ENCODE data around the gene CEACAM16. TPM values are rescaled to one million over a fixed set of nuclear protein-coding genes. Genes with fewer than 3 reads are reported as not detected.

The CEACAM16 gene
- total RNA-seq, 2 donors from 2014 or later, result not detected

DNA sequence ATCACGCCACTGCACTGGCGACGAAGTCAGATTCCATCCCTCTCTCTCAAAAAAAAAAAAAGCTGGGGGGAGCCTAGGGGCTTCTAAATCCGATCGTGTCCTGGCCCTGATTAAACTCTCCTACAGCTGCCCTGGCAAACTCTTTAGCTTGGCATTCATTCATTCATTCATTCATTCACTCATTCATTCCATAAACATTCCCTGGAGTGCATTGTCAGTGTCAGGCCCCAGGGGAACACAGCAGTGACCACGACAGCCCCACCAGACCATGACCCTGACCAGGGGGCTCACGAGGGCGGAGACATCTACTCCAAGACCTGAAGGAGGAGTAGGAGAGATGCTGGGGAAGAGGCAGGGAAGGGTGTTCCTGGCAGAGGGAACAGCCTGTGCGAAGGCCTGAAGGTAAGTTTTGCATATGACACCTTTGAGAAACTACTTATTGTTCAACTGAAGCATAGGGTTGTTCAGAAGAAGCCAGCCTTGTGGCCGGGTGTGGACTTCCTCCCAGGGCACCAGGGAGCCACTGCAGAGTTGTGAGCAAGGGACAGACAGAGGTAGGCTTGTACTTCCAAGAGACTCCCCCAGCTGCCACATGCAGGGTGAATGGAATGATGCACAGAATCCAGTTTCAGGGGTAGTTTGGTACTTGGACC, 24.5 kb downstream of the CEACAM16 start:
- Histone ChIP-seq H3K36me3 (ENCODE audit: control insufficient read depth, insufficient read depth, low read length) (no peaks in the 10 kb centered on the region), H3K27me3 (ENCODE audit: control insufficient read depth, insufficient read depth, low read length, poor library complexity, severe bottlenecking) (no peaks in the 10 kb centered on the region), H3K9ac (ENCODE audit: extremely low read depth, low read length, poor library complexity, severe bottlenecking) (no peak overlapping the region), H3K4me1 (ENCODE audit: control insufficient read depth, insufficient read depth, low read length) (peaks cover 2% of the 10 kb centered on the region), H3K4me3 (ENCODE audit: low read length) (no peak overlapping the region), H3K9me3 (ENCODE audit: control insufficient read depth, low read length) (no peaks in the 10 kb centered on the region), H3K27ac (ENCODE audit: low read depth, low read length) (no peak overlapping the region)
- H3K4me1 Mint-ChIP-seq, result peaks cover 2% of the 10 kb centered on the region
- no peaks in the 10 kb centered on the region for H3K9me3 Mint-ChIP-seq
- peaks cover 5% of the 10 kb centered on the region for H3K27me3 Mint-ChIP-seq (ENCODE audit: insufficient read depth)
- H3K4me3 Mint-ChIP-seq, result no peak overlapping the region
- WGBS, 2 experiments (ENCODE audit: insufficient coverage in 1 of 2, insufficient read length in 1 of 2), result 77 to 82% methylated on average over 9 to 10 of the region's 10 CpGs
- no peak overlapping the region for H3K27ac Mint-ChIP-seq
- TF ChIP-seq CTCF (conservative IDR thresholded peaks at IDR 0.05), result no peak
- no peaks in the 10 kb centered on the region for H3K36me3 Mint-ChIP-seq (ENCODE audit: low read depth)
- DNase-seq, result no peak

GRCh38 chr19:44723952-44724319, 25.0 kb downstream of the CEACAM16 start:
- Mint-ChIP-seq H3K4me3 (no peak overlapping the region), H3K27me3 (ENCODE audit: insufficient read depth) (peaks cover 7% of the 10 kb centered on the region), H3K9me3 (no peaks in the 10 kb centered on the region), H3K4me1 (no peaks in the 10 kb centered on the region), H3K27ac (no peak overlapping the region), H3K36me3 (ENCODE audit: low read depth) (no peaks in the 10 kb centered on the region)
- Histone ChIP-seq H3K36me3 (ENCODE audit: control insufficient read depth, insufficient read depth, low read length) (no peaks in the 10 kb centered on the region), H3K9me3 (ENCODE audit: control insufficient read depth, low read length) (no peaks in the 10 kb centered on the region), H3K27me3 (ENCODE audit: control insufficient read depth, insufficient read depth, low read length, poor library complexity, severe bottlenecking) (no peaks in the 10 kb centered on the region), H3K9ac (ENCODE audit: extremely low read depth, low read length, poor library complexity, severe bottlenecking) (no peak overlapping the region), H3K4me3 (ENCODE audit: low read length) (no peak overlapping the region), H3K4me1 (ENCODE audit: control insufficient read depth, insufficient read depth, low read length) (no peaks in the 10 kb centered on the region), H3K27ac (ENCODE audit: low read depth, low read length) (no peak overlapping the region)
- peak; percentile 97 for DNase-seq
- WGBS, 2 experiments (ENCODE audit: insufficient coverage in 1 of 2, insufficient read length in 1 of 2), result 27 to 35% methylated on average over 4 to 7 of the region's 7 CpGs
- TF ChIP-seq CTCF (conservative IDR thresholded peaks at IDR 0.05), result peak; percentile 99

DNA sequence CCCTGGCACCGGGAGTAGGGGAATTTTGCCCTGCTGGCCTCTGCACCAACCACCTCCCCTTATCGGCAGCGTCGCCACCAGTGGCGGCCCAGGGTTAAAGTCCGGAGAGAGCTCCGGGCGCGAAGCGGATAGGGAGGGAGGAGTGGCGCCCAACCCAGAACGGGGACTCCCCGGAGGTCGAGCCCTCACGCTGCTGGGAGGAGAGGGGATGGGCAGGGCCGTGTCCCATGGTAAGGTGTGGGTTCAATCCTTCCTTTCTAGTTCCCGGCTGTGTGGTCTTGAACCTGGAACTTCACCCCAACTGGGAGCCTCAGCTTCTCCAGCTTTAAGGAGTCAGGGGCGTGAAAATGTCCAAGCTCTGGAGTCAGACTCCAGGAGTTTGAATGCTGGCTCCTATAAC, 26.3 kb downstream of the CEACAM16 start:
- Mint-ChIP-seq H3K36me3 (ENCODE audit: low read depth) (no peaks in the 10 kb centered on the region), H3K4me1 (no peaks in the 10 kb centered on the region), H3K9me3 (no peaks in the 10 kb centered on the region), H3K27ac (no peak overlapping the region), H3K4me3 (no peak overlapping the region), H3K27me3 (ENCODE audit: insufficient read depth) (peaks cover 7% of the 10 kb centered on the region)
- no peak for TF ChIP-seq CTCF (conservative IDR thresholded peaks at IDR 0.05)
- H3K9me3 ChIP-seq (ENCODE audit: control insufficient read depth, low read length), result no peaks in the 10 kb centered on the region
- H3K9ac ChIP-seq (ENCODE audit: extremely low read depth, low read length, poor library complexity, severe bottlenecking), result no peak overlapping the region
- H3K4me3 ChIP-seq (ENCODE audit: low read length), result no peak overlapping the region
- WGBS, 2 experiments (ENCODE audit: insufficient coverage in 1 of 2, insufficient read length in 1 of 2), result 80 to 91% methylated on average over 6 to 18 of the region's 18 CpGs
- no peak for DNase-seq
- no peaks in the 10 kb centered on the region for H3K4me1 ChIP-seq (ENCODE audit: control insufficient read depth, insufficient read depth, low read length)
- no peaks in the 10 kb centered on the region for H3K27me3 ChIP-seq (ENCODE audit: control insufficient read depth, insufficient read depth, low read length, poor library complexity, severe bottlenecking)
- no peak overlapping the region for H3K27ac ChIP-seq (ENCODE audit: low read depth, low read length)
- no peaks in the 10 kb centered on the region for H3K36me3 ChIP-seq (ENCODE audit: control insufficient read depth, insufficient read depth, low read length)

Data from endodermal cell (in vitro differentiated cells).